GM21390 (cell line): Measurements from ENCODE around the gene KCNH4.
"Not testable (repeated sequence)": the region's sequence is repeated elsewhere in the genome, so short reads cannot be mapped to it uniquely, and the experiment has no call there.

Experiments
- ATAC-seq: cut with Tn5 transposase; IDR thresholded peaks from one replicate; pipeline ENCODE4 v1.9.1; 2021; ENCODE audit not compliant: unreplicated experiment

Gene KCNH4

GRCh38 chr17:42179335-42179734 lies 1.6 kb downstream of the KCNH4 start:
- ATAC-seq, result no peak

GRCh38 chr17:42178817-42179216 lies 2.1 kb downstream of the KCNH4 start:
- no peak for ATAC-seq

- ATAC-seq, result no peak
Observed at GRCh38 chr17:42177684-42178083, 3.3 kb downstream of the KCNH4 start.

GRCh38 chr17:42174126-42174783 lies 6.7 kb downstream of the KCNH4 start:
- ATAC-seq, result no peak

GRCh38 chr17:42171831-42172230 lies 9.1 kb downstream of the KCNH4 start:
- no peak for ATAC-seq

GRCh38 chr17:42169351-42169750 lies 11.6 kb downstream of the KCNH4 start:
- ATAC-seq, result no peak

DNA sequence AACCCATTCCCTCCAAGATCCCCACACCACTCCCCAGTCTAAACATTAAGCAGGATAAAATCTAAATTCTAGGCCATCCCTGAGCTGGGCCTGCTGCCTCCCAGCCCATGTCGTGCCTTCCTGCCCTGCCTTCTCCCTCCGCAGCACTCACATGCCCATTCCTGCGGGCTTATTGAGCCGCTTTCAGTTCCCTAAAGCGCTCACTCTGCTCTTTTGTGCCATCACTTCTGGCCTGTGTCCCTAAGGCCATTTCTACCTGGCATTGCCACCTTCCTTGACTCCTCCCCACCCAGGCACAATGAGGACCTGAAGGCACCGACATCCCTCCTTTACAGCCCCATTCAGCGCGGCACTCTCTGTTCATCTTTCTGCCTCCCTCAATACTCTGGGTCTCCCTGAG lies 13.1 kb downstream of the KCNH4 start:
- ATAC-seq, result no peak

GRCh38 chr17:42166196-42166763 lies 14.7 kb downstream of the KCNH4 start:
- ATAC-seq, result no peak

DNA sequence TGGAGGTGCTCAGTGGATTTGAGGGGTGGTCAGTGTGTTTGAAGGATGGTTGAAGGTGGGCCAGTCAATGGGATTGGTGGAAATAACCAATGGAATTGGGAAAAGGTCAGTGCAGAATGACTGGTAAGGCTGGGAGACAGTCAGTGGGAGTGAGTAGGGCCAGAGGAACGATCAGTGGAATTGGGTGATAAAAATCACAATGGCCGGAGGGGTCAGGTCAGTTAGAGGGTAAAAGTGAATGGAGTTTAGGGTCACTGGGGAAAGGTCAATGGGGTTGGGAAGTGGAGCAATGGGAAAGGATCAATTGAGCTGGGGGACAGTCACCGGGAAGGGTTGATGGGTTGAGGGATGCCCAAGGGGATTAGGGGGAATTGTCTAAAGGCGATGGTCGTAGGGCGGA lies 15.2 kb downstream of the KCNH4 start:
- no peak for ATAC-seq

DNA sequence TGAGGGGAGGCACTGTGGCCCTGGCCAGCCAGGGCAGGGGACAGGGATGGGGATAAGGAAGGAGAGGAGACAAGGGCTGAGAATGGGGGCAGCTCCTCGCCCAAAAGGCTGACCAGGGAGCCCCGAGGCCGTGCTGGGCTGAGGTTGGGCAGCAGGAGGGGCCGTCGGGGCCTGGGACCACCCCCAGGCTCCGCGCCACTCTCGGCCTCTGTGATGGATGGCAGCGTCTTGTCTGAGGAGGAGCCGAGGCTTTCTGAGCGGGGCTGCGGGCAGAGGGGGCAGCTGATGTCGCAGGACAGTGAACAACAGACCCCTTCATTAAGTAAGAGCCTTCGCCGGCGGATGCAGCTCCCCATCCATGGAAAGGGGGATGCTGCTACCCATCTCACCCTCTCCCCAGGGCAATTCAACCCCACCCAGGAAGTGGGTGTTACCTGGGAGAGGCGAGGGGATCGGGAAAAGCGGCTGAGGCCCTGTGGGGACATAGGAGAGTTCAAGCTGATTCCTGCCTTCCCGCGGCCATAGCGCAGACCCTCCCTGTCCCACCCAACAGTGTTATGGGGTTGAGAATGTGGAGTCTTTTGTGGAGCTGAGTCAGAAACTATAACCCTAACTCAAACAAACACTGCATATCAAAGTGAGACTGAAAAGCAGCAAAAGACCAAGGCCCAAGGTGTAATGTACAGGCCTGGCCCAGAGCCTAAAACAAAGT lies 17.1 kb downstream of the KCNH4 start:
- ATAC-seq, result no peak

DNA sequence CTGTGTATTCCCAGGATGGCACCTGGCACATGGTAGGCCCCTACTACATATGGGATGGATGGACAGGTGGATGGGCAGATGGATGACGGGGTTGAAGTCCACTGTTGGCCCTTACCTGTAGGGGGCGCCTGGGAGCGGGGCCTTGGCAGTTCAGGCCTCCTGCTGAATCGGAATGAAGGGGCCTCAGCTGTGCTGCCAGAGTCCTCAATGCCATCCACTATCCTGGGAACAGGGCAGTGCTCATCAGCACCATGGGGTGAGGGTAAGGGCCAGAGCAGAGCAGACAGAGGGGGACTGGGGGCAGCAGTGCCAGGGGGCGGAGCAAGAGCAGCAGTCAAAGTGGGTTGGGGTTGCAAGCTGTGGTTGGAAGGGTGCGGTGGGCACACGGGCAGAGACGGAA lies 17.8 kb downstream of the KCNH4 start:
- ATAC-seq, result no peak

DNA sequence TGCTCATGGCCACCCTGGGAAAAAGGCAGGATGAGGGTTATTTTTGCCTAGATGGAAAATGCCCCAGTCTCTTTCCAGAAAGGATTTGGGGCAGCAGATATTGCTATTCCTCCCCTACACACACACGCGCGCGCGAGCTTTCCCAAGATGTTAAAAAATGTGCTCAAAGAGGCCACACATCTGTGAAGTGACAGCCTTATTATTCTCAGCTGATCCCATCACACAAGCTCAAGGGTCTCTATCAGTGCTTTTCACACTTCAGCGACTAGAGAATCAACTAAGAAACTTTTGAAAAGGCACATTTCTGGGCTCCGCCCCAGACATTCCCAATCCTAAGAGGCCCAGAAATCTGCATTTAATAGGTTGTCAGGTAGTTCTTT lies 20.4 kb downstream of the KCNH4 start:
- ATAC-seq, result no peak

- ATAC-seq, result no peak
Observed at GRCh38 chr17:42159796-42160530, 21.0 kb downstream of the KCNH4 start.

DNA sequence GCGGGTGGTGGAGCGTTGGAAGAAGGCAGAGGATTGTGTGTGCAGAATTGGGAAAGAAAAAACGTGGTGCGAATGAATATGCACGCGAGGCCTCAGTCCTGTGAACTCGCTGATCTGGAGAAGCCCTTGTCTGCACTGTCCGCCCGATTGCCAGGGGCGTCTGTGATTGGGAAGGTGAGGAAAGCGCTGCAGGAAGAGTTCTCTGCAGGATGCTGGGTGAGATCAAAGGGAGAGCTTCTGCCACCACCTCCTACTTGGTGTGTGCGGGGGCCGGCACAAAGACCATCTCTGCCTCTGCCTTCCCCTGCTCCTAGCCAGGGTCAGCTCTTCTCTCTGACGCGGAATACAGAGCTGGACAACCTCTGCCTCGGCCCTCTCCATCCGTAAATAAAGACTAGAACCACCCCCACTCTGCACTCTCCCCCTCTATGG lies 25.3 kb downstream of the KCNH4 start:
- ATAC-seq, result no peak

DNA sequence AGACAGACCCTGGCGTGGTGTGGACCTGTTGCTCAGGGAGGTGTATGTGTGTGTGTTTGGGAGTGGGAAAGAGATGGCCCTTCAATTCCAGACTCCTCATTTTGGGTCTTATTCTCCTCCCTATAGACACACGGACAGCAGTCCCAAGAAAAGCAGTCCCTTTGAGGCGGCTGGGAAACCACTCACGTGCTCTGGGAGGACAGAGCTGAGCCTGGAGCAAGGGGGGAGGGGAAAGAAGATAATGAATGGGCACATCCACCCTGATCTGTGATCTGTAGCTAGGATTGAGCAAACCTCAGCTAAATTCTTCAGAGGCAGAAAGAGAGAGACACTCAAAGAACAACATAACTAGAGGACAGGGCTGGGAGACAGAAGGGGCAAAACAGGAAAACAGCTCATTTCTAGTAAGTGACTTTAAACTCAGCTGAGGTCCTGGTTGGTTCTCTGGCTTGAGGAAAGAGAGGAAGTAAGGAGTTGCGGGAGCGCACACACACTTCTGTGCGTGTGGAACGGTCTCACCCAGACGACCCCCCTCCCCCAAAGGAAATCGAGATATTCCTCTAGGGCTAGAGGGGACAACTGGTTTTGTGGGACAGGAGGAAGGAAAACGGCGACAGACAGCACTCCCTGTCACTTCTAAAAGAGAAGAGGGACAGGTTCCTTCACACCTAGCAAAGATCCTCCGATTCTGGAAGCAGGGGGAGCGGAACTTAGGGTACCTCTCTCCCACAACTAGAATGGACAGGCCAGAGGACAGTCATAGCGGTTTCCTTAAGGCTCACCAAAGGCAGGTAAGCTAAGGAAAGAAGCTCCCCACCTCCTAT lies 26.8 kb downstream of the KCNH4 start:
- no peak for ATAC-seq

- ATAC-seq, result no peak
Observed at GRCh38 chr17:42146911-42147607, 33.9 kb downstream of the KCNH4 start.

DNA sequence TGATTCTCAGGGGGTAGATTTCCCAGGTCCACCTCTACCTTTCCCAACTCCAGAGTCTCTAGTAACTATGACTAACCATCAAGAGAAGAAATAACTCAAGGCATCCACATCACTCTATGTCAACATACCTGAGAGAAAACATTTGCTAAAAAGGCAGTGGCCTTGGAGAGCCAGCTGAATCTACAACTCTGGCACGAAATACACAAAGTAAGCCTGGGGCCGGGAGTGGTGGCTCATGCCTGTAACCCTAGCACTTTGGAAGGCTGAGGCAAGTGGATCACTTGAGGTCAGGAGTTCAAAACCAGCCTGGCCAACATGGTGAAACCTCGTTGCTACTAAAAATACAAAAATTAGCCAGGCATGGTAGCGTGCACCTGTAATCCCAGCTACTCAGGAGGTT lies 37.8 kb downstream of the KCNH4 start:
- ATAC-seq, result not testable (repeated sequence)

- ATAC-seq, result no peak
Observed at GRCh38 chr17:42142371-42142896, 38.5 kb downstream of the KCNH4 start.

DNA sequence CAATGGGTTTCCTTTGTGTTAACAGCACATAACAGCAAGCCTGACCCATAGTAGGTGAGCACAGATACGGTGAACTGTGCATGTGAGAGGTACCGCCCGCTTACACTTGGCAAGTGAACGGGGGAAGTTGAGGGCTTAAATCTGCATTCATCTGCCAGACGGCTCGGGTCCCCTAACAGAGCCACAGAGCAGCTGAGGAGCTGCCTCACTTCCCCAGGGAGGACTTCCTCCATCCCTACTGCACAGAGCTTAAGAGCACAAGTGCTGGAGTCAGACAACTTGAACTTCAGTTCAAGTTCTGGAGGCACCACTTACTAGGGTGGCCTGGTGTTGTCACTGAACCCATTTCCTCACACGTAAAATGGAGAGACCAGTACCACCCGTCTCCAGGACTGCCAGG lies 39.6 kb downstream of the KCNH4 start:
- no peak for ATAC-seq

DNA sequence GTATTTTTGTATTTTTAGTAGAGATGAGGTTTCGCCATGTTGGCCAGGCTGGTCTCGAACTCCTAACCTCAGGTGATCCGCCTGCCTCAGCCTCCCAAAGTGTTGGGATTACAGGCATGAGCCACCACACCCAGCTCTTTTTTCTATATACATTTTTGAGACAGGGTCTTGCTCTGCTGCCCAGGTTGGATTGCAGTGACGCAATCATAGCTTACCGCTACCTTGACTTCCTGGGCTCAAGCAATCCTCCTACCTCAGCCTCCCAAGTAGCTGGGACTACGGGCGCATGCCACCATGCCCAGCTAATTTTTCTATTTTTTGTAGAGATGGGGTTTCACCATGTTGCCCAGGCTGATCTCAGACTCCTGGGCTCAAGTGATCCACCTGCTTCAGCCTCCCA lies 40.3 kb downstream of the KCNH4 start:
- ATAC-seq, result not testable (repeated sequence)
